H9 (cell line): ENCODE results near the gene WDR37. TPM values are rescaled to one million over a fixed set of nuclear protein-coding genes. Genes with fewer than 3 reads are reported as not detected.

Source experiments
- DNase-seq: peaks from one replicate; pipeline ENCODE4 v3.0.0-alpha.2; 2017
- H2AFZ ChIP-seq: one replicate; pipeline ENCODE4 v1.6.1; 2013; ENCODE audit warnings: mild to moderate bottlenecking, low read length, control low read depth, moderate library complexity
- H2AK5ac ChIP-seq: 2 replicates; pipeline ENCODE4 v1.6.1; 2013; ENCODE audit warnings: low read length, control low read depth, mixed read lengths; ENCODE audit not compliant: insufficient read length
- H2BK120ac ChIP-seq: one replicate; pipeline ENCODE4 v1.6.1; 2013; ENCODE audit warnings: low read depth, mild to moderate bottlenecking, low read length, control low read depth, inconsistent platforms; ENCODE audit not compliant: poor library complexity, severe bottlenecking
- H2BK12ac ChIP-seq: 2 replicates; pipeline ENCODE4 v1.6.1; 2013; ENCODE audit warnings: low read length, control low read depth, mixed read lengths, low read depth; ENCODE audit not compliant: insufficient read length
- H2BK15ac ChIP-seq: 2 replicates; pipeline ENCODE4 v1.6.1; 2013; ENCODE audit warnings: low read depth, low read length, control low read depth
- H2BK20ac ChIP-seq: one replicate; pipeline ENCODE4 v1.6.1; 2013; ENCODE audit warnings: low read depth, mild to moderate bottlenecking, low read length, control low read depth, inconsistent platforms; ENCODE audit not compliant: poor library complexity, severe bottlenecking
- H2BK5ac ChIP-seq: 2 replicates; pipeline ENCODE4 v1.6.1; 2013; ENCODE audit warnings: low read length, control low read depth, mixed read lengths; ENCODE audit not compliant: insufficient read length
- H3K14ac ChIP-seq: 2 replicates; pipeline ENCODE4 v1.6.1; 2013; ENCODE audit warnings: low read length, control low read depth; ENCODE audit not compliant: insufficient read depth
- H3K18ac ChIP-seq: 2 replicates; pipeline ENCODE4 v1.6.1; 2013; ENCODE audit warnings: low read depth, mild to moderate bottlenecking, mixed read lengths, low read length, control low read depth; ENCODE audit not compliant: insufficient read length
- H3K23ac ChIP-seq: 2 replicates; pipeline ENCODE4 v1.6.1; 2013; ENCODE audit warnings: low read length, control low read depth, mixed read lengths, low read depth; ENCODE audit not compliant: insufficient read length
- H3K23me2 ChIP-seq: 2 replicates; pipeline ENCODE4 v1.6.1; 2013; ENCODE audit warnings: low read depth, mild to moderate bottlenecking, mixed read lengths, low read length, control low read depth; ENCODE audit not compliant: insufficient read length, poor library complexity, severe bottlenecking
- H3K27ac ChIP-seq: 2 replicates; pipeline ENCODE4 v1.5.1; 2013; ENCODE audit warnings: low read length, control low read depth, mixed read lengths, low read depth; ENCODE audit not compliant: insufficient read length
- H3K27me3 ChIP-seq: 2 replicates; pipeline ENCODE4 v1.6.1; 2013; ENCODE audit warnings: low read length, control low read depth, inconsistent platforms; ENCODE audit not compliant: insufficient read depth
- H3K4ac ChIP-seq: 2 replicates; pipeline ENCODE4 v1.6.1; 2013; ENCODE audit warnings: low read depth, mild to moderate bottlenecking, control low read depth, inconsistent platforms, low read length, moderate library complexity
- H3K4me1 ChIP-seq: 2 replicates; pipeline ENCODE4 v1.6.1; 2013; ENCODE audit warnings: low read length, control low read depth, inconsistent platforms; ENCODE audit not compliant: insufficient read depth
- H3K4me2 ChIP-seq: 2 replicates; pipeline ENCODE4 v1.6.1; 2013; ENCODE audit warnings: low read length, control low read depth, mixed read lengths; ENCODE audit not compliant: insufficient read length, insufficient read depth
- H3K56ac ChIP-seq: 2 replicates; pipeline ENCODE4 v1.6.1; 2013; ENCODE audit warnings: low read depth, mild to moderate bottlenecking, mixed read lengths, low read length, control low read depth; ENCODE audit not compliant: insufficient read length
- H3K79me1 ChIP-seq: 2 replicates; pipeline ENCODE4 v1.6.1; 2013; ENCODE audit warnings: low read depth, mild to moderate bottlenecking, moderate library complexity, low read length, control low read depth, inconsistent platforms; ENCODE audit not compliant: insufficient read depth, poor library complexity, severe bottlenecking
- H3K79me2 ChIP-seq: 2 replicates; pipeline ENCODE4 v1.6.1; 2013; ENCODE audit warnings: low read length, control low read depth, inconsistent platforms; ENCODE audit not compliant: insufficient read depth
- H3K9ac ChIP-seq: 2 replicates; pipeline ENCODE4 v1.6.1; 2013; ENCODE audit warnings: low read length, control low read depth, mixed read lengths; ENCODE audit not compliant: insufficient read length; ENCODE audit errors: extremely low read depth
- H3K9me3 ChIP-seq: one replicate; pipeline ENCODE4 v1.6.1; 2013; ENCODE audit warnings: low read depth, low read length, inconsistent platforms; ENCODE audit not compliant: control insufficient read depth
- H3T11ph ChIP-seq: one replicate; pipeline ENCODE4 v1.6.1; 2013; ENCODE audit warnings: mild to moderate bottlenecking, low read length, control low read depth, inconsistent platforms
- H4K20me1 ChIP-seq: one replicate; pipeline ENCODE4 v1.6.1; 2013; ENCODE audit not compliant: control insufficient read depth, insufficient read length, insufficient read depth
- H4K5ac ChIP-seq: 2 replicates; pipeline ENCODE4 v1.6.1; 2013; ENCODE audit warnings: low read depth, mild to moderate bottlenecking, mixed read lengths, low read length, control low read depth; ENCODE audit not compliant: insufficient read length
- H4K8ac ChIP-seq: replicated peaks from 2 replicates; pipeline ENCODE4 v1.6.1; 2013; ENCODE audit warnings: low read length, control low read depth, mixed read lengths, low read depth; ENCODE audit not compliant: insufficient read length
- H4K91ac ChIP-seq: 2 replicates; pipeline ENCODE4 v1.6.1; 2013; ENCODE audit warnings: low read depth, mild to moderate bottlenecking, moderate library complexity, mixed read lengths, low read length, control low read depth; ENCODE audit not compliant: insufficient read length
- H3K27ac Mint-ChIP-seq, 3 experiments: 2 replicates in 2 of 3; 3 replicates in 1 of 3; pipeline ENCODE4 v1.8.0; 2020 to 2021; ENCODE audit warnings: mixed read lengths in 3 of 3, mild to moderate bottlenecking in 1 of 3, moderate library complexity in 1 of 3
- H3K27me3 Mint-ChIP-seq: 2 replicates; pipeline ENCODE4 v1.8.0; 2021; ENCODE audit warnings: low read depth, mild to moderate bottlenecking, moderate library complexity, mixed read lengths
- H3K36me3 Mint-ChIP-seq, 3 experiments: 2 replicates in 2 of 3; 3 replicates in 1 of 3; pipeline ENCODE4 v1.8.0; 2020 to 2021; ENCODE audit warnings: low read depth in 3 of 3, mixed read lengths in 3 of 3; ENCODE audit not compliant: insufficient read depth in 1 of 3
- H3K4me1 Mint-ChIP-seq, 2 experiments: 2 replicates each; pipeline ENCODE4 v1.8.0; 2020; ENCODE audit warnings: mixed read lengths in 2 of 2
- H3K4me3 Mint-ChIP-seq, 2 experiments: 2 replicates in 1 of 2; 3 replicates in 1 of 2; pipeline ENCODE4 v1.8.0; 2020 to 2021; ENCODE audit warnings: mild to moderate bottlenecking in 2 of 2, mixed read lengths in 2 of 2, moderate library complexity in 1 of 2
- H3K9me3 Mint-ChIP-seq, 2 experiments: 2 replicates in 1 of 2; 3 replicates in 1 of 2; pipeline ENCODE4 v1.8.0; 2020; ENCODE audit warnings: mild to moderate bottlenecking in 2 of 2, mixed read lengths in 2 of 2, moderate library complexity in 1 of 2
- WGBS: extraction: QIAGEN DNeasy Blood & Tissue Kit; methylation state at CpG from one replicate; pipeline ENCODE4 v1.1.7; 2013; ENCODE audit warnings: missing lambda C conversion rate, low lambda C conversion rate, mixed read lengths; ENCODE audit not compliant: insufficient read length; ENCODE audit errors: extremely low coverage; 5-methylcytosine and 5-hydroxymethylcytosine counted together
- total RNA-seq: library from RNA; stranded (reverse); gene quantifications from 2 replicates; pipeline ENCODE4 v1.2.1, GENCODE V29; 2021
- TF ChIP-seq, protein P1 (sequence below): fragments of 200-600 bp; sonication (generic); conservative IDR thresholded peaks from 3 replicates; pipeline ENCODE4 v1.8.0; 2021; ENCODE audit warnings: antibody characterized with exemption, mild to moderate bottlenecking

WDR37 gene
- total RNA-seq, 1 experiment from 2014 or later = 13.1 TPM

DNA sequence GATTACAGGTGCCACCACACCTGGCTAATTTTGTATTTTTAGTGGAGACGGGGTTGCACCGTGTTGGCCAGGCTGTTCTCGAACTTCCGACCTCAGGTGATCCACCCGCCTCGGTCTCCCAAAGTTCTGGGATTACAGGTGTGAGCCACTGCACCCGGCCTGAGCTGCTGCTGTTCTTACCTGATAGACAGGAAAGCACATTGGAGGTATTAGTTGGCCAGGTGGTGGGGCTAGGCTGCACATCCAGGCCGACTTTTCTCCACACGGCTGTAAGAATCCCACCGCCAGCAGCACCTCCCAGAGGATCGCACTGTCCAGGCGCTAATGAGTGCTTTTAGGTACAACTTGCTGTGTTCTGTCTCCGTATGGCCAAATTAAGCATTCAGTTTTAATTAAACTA, 112.6 kb downstream of the WDR37 start:
- Histone ChIP-seq H3K9ac (no peak overlapping the region), H3K23me2 (no peaks in the 10 kb centered on the region), H3T11ph (no peak overlapping the region), H3K4me2 (no peak overlapping the region), H2AK5ac (no peak overlapping the region), H2BK120ac (no peak overlapping the region), H2BK12ac (no peak overlapping the region), H4K20me1 (no peaks in the 10 kb centered on the region), H3K27ac (no peak overlapping the region), H3K23ac (no peak overlapping the region), H3K14ac (no peak overlapping the region), H3K79me2 (no peaks in the 10 kb centered on the region), H4K5ac (no peak overlapping the region), H3K4ac (no peak overlapping the region), H2BK5ac (no peak overlapping the region), H3K79me1 (no peaks in the 10 kb centered on the region), H4K8ac (no peak overlapping the region), H3K9me3 (no peaks in the 10 kb centered on the region), H4K91ac (no peak overlapping the region), H3K27me3 (no peaks in the 10 kb centered on the region), H3K4me1 (no peaks in the 10 kb centered on the region), H3K18ac (no peak overlapping the region), H2AFZ (no peak overlapping the region), H2BK15ac (no peak overlapping the region), H2BK20ac (no peak overlapping the region), H3K56ac (no peak overlapping the region)
- WGBS = no CpG with 5 or more reads among the region's 13 CpGs
- Mint-ChIP-seq H3K9me3 (no peaks in the 10 kb centered on the region), H3K27ac (no peak overlapping the region), H3K4me1 (peaks cover 0 to 11% of the 10 kb centered on the region in 2 experiments; a peak in 2 of 4 replicates), H3K36me3 (no peaks in the 10 kb centered on the region), H3K27me3 (peaks cover 2% of the 10 kb centered on the region), H3K4me3 (no peak overlapping the region)
- DNase-seq = no peak
- TF ChIP-seq, protein P1, sequence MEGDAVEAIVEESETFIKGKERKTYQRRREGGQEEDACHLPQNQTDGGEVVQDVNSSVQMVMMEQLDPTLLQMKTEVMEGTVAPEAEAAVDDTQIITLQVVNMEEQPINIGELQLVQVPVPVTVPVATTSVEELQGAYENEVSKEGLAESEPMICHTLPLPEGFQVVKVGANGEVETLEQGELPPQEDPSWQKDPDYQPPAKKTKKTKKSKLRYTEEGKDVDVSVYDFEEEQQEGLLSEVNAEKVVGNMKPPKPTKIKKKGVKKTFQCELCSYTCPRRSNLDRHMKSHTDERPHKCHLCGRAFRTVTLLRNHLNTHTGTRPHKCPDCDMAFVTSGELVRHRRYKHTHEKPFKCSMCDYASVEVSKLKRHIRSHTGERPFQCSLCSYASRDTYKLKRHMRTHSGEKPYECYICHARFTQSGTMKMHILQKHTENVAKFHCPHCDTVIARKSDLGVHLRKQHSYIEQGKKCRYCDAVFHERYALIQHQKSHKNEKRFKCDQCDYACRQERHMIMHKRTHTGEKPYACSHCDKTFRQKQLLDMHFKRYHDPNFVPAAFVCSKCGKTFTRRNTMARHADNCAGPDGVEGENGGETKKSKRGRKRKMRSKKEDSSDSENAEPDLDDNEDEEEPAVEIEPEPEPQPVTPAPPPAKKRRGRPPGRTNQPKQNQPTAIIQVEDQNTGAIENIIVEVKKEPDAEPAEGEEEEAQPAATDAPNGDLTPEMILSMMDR = peak; percentile 22; the same call in 2 of the 3 replicates
